MM.1S (cell line): ENCODE data around the gene C9orf153.

Experiments used
- DNase-seq: peaks from one replicate; pipeline ENCODE4 v3.0.0-alpha.2; 2015
- H2AFZ ChIP-seq: fragments of 300-600 bp; sonication (generic); 2 replicates; pipeline ENCODE4 v1.6.0; 2016; ENCODE audit warnings: antibody characterized with exemption, low read length
- H3F3A ChIP-seq: fragments of 300-600 bp; sonication (generic); 2 replicates; pipeline ENCODE4 v1.6.1; 2016; ENCODE audit warnings: mild to moderate bottlenecking, antibody characterized with exemption, low read length, moderate library complexity, mixed read lengths; ENCODE audit not compliant: insufficient read depth
- H3K27ac ChIP-seq: fragments of 300-600 bp; sonication (generic); 2 replicates; pipeline ENCODE4 v1.5.1; 2016; ENCODE audit warnings: mild to moderate bottlenecking, low read length
- H3K27me3 ChIP-seq: fragments of 300-600 bp; sonication (generic); replicated peaks from 2 replicates; pipeline ENCODE4 v1.6.0; 2016; ENCODE audit warnings: low read length; ENCODE audit not compliant: insufficient read depth
- H3K36me3 ChIP-seq: fragments of 300-600 bp; sonication (generic); replicated peaks from 2 replicates; pipeline ENCODE4 v1.6.1; 2016; ENCODE audit warnings: mild to moderate bottlenecking, low read length, mixed read lengths; ENCODE audit not compliant: insufficient read depth
- H3K4me1 ChIP-seq: fragments of 300-600 bp; sonication (generic); 2 replicates; pipeline ENCODE4 v1.6.1; 2016; ENCODE audit warnings: low read length, mixed read lengths
- H3K4me2 ChIP-seq: fragments of 300-600 bp; sonication (generic); 2 replicates; pipeline ENCODE4 v1.6.0; 2016; ENCODE audit warnings: low read depth, low read length
- H3K4me3 ChIP-seq: fragments of 300-600 bp; sonication (generic); 2 replicates; pipeline ENCODE4 v1.5.1; 2016; ENCODE audit warnings: low read length, mixed read lengths
- H3K79me2 ChIP-seq: fragments of 300-600 bp; sonication (generic); 2 replicates; pipeline ENCODE4 v1.6.1; 2016; ENCODE audit warnings: mixed run types, low read length, mixed read lengths
- H3K9ac ChIP-seq: fragments of 300-600 bp; sonication (generic); 2 replicates; pipeline ENCODE4 v1.6.1; 2016; ENCODE audit warnings: low read length, mixed read lengths
- H3K9me2 ChIP-seq: fragments of 300-600 bp; sonication (generic); replicated peaks from 2 replicates; pipeline ENCODE4 v1.6.1; 2016; ENCODE audit warnings: mild to moderate bottlenecking, low read length, mixed read lengths; ENCODE audit not compliant: insufficient read depth
- H3K9me3 ChIP-seq: fragments of 300-600 bp; sonication (generic); replicated peaks from 2 replicates; pipeline ENCODE4 v1.6.1; 2016; ENCODE audit warnings: mild to moderate bottlenecking, low read length, mixed read lengths; ENCODE audit not compliant: insufficient read depth
- H4K20me1 ChIP-seq: fragments of 300-600 bp; sonication (generic); 2 replicates; pipeline ENCODE4 v1.6.1; 2016; ENCODE audit warnings: mild to moderate bottlenecking, low read length, moderate library complexity, mixed read lengths; ENCODE audit not compliant: insufficient read depth
- CTCF ChIP-seq: fragments of 300-600 bp; sonication (generic); IDR thresholded peaks from 2 replicates; pipeline ENCODE4 v1.5.1; 2016; ENCODE audit warnings: antibody characterized with exemption, low read length, mixed read lengths
- EZH2 ChIP-seq: fragments of 300-600 bp; sonication (generic); optimal IDR thresholded peaks from 2 replicates; pipeline ENCODE3; 2017; ENCODE audit warnings: low read depth, mild to moderate bottlenecking, antibody characterized with exemption, low read length, mixed read lengths
- EZH2phosphoT487 ChIP-seq: fragments of 300-600 bp; sonication (generic); IDR thresholded peaks from 2 replicates; pipeline ENCODE4 v1.6.1; 2018; ENCODE audit warnings: antibody characterized with exemption, low read length

Gene C9orf153

GRCh38 chr9:86259557-86259956 is at the start of gene C9orf153:
C9orf153 (minus strand) TSS chr9:86259657; CDS start chr9:86229603, 30,054 bp downstream.
- Histone ChIP-seq H4K20me1 (no peaks in the 10 kb centered on the region), H3K27ac (no peak within 1 kb of the TSS)
- no peak for DNase-seq

GRCh38 chr9:86308687-86309086 is 49.2 kb upstream of the C9orf153 start:
- no peak overlapping the region for H2AFZ ChIP-seq
- H3K36me3 ChIP-seq = peaks cover 4% of the 10 kb centered on the region; the same call in 1 of the 2 replicates
- no peaks in the 10 kb centered on the region for H3K27me3 ChIP-seq
- H3K79me2 ChIP-seq = 0 out of 2 replicates have a peak, but pooled peaks cover 2% of the 10 kb centered on the region
- peaks cover 9% of the 10 kb centered on the region; the same call in 1 of the 2 replicates for H3K4me1 ChIP-seq
- DNase-seq = no peak
- no peak overlapping the region for H3K9ac ChIP-seq
- H3K9me3 ChIP-seq = no peaks in the 10 kb centered on the region
- H3K27ac ChIP-seq = no peak overlapping the region
- H3K4me3 ChIP-seq = no peak overlapping the region
- TF ChIP-seq EZH2 (no peak), CTCF (no peak), EZH2phosphoT487 (no peak)
- no peaks in the 10 kb centered on the region for H3K9me2 ChIP-seq
- no peak overlapping the region for H3K4me2 ChIP-seq
- H4K20me1 ChIP-seq = no peaks in the 10 kb centered on the region
- H3F3A ChIP-seq = no peaks in the 10 kb centered on the region

More at GRCh38 chr9:86259557-86259956, at the start of gene C9orf153:
- Histone ChIP-seq H3K36me3 (no peaks in the 10 kb centered on the region), H3K4me3 (no peak within 1 kb of the TSS), H3K9me3 (no peaks in the 10 kb centered on the region), H3K4me1 (no peaks in the 10 kb centered on the region), H2AFZ (no peak within 1 kb of the TSS), H3K9me2 (no peaks in the 10 kb centered on the region), H3K4me2 (no peak within 1 kb of the TSS), H3K9ac (no peak within 1 kb of the TSS), H3F3A (no peaks in the 10 kb centered on the region), H3K27me3 (no peaks in the 10 kb centered on the region), H3K79me2 (no peaks in the 10 kb centered on the region)
- TF ChIP-seq CTCF (no peak), EZH2 (no peak), EZH2phosphoT487 (no peak)

GRCh38 chr9:86304236-86304730 is 44.8 kb upstream of the C9orf153 start:
- H3K27ac ChIP-seq = no peak overlapping the region
- H3K79me2 ChIP-seq = peaks cover 12% of the 10 kb centered on the region; the same call in 1 of the 2 replicates
- no peak overlapping the region for H3K9ac ChIP-seq
- TF ChIP-seq CTCF = no peak
- TF ChIP-seq EZH2phosphoT487 = no peak
- TF ChIP-seq EZH2 = no peak
- no peak overlapping the region for H3K4me3 ChIP-seq
- H3K9me2 ChIP-seq = no peaks in the 10 kb centered on the region
- H3K4me1 ChIP-seq = peaks cover 37% of the 10 kb centered on the region
- peaks cover 27% of the 10 kb centered on the region for H3F3A ChIP-seq
- H4K20me1 ChIP-seq = no peaks in the 10 kb centered on the region
- peaks cover 13% of the 10 kb centered on the region for H3K36me3 ChIP-seq
- no peak for DNase-seq
- H3K4me2 ChIP-seq = no peak overlapping the region
- no peaks in the 10 kb centered on the region for H3K9me3 ChIP-seq
- no peaks in the 10 kb centered on the region for H3K27me3 ChIP-seq
- no peak overlapping the region for H2AFZ ChIP-seq
